Stomach (tissue), 9 donors: ENCODE measurements around the gene GJC1. TPM values are rescaled to one million over a fixed set of nuclear protein-coding genes. Genes with fewer than 3 reads are reported as not detected.
A peak's percentile ranks its signal among the peaks of the same experiment; 100 is the strongest.

Experiments
- DNase-seq, 2 donors: peaks; one replicate each; pipeline versions ENCODE4 v3.0.0 to v3.0.0-alpha.2; 2013 to 2019
- H3K27ac ChIP-seq, 5 donors: fragments of 200-600 bp in 4 of 5; sonication (generic) in 4 of 5; one replicate each; pipeline ENCODE4 v1.5.1; 2013 to 2019; ENCODE audit warnings: mild to moderate bottlenecking in 1 of 5, moderate library complexity in 1 of 5
- H3K27me3 ChIP-seq, 3 donors: fragments of 200-600 bp; sonication (generic); one replicate each; pipeline ENCODE4 v1.5.1; 2017 to 2019; ENCODE audit warnings: mixed run types in 1 of 3
- H3K36me3 ChIP-seq, 4 donors: fragments of 200-600 bp; sonication (generic); 1 replicate in 3 of 4; 2 replicates in 1 of 4; pipeline ENCODE4 v1.5.1; 2016 to 2019
- H3K4me1 ChIP-seq, 4 donors: fragments of 200-600 bp; sonication (generic); one replicate each; pipeline ENCODE4 v1.5.1; 2016 to 2019
- H3K4me3 ChIP-seq, 4 donors: fragments of 200-600 bp; sonication (generic) in 3 of 4; one replicate each; pipeline ENCODE4 v1.5.1; 2016 to 2019; ENCODE audit warnings: mild to moderate bottlenecking in 1 of 4
- H3K9me3 ChIP-seq, 4 donors: fragments of 200-600 bp; sonication (generic); one replicate each; pipeline ENCODE4 v1.5.1; 2016 to 2019
- EP300 ChIP-seq: sonication (generic); formaldehyde crosslinking; IDR thresholded peaks from one replicate; pipeline ENCODE4 v1.6.1; 2017; ENCODE audit warnings: antibody characterized with exemption
- POLR2A ChIP-seq, 4 donors: fragments of 450-650 bp; IDR thresholded peaks; one replicate each; pipeline ENCODE4 v1.6.1; 2016; ENCODE audit warnings: antibody characterized with exemption in 4 of 4, control low read depth in 2 of 4, mild to moderate bottlenecking in 1 of 4, moderate library complexity in 1 of 4
- POLR2AphosphoS5 ChIP-seq, 3 donors: sonication (generic); formaldehyde crosslinking; IDR thresholded peaks; one replicate each; pipeline ENCODE4 v1.6.1; 2016; ENCODE audit warnings: antibody characterized with exemption in 3 of 3
- WGBS, 5 donors: extraction: QIAGEN DNeasy Blood & Tissue Kit in 3 of 5; methylation state at CpG; one replicate each; pipeline versions ENCODE4 v1.1.5 to v1.1.7; 2013 to 2018; 5-methylcytosine and 5-hydroxymethylcytosine counted together
- intact Hi-C: fragments of 100-400 bp; cut with DNase I; formaldehyde crosslinking; loops from one replicate; pipeline ENCODE4 v1.15.1; 2023; ENCODE audit warnings: low total_unique reads
- polyA plus RNA-seq, 3 donors: library from polyadenylated mRNA; stranded (reverse); fragments of 200-250 nt; gene quantifications; one replicate each; pipeline ENCODE4 v1.2.3, GENCODE V29; 2013
- total RNA-seq, 5 donors: library from RNA; depleted of rRNA; stranded (reverse); fragments of >200 nt; gene quantifications; one replicate each; pipeline versions ENCODE4 v1.1.0 to v1.2.3, GENCODE V29; 2014 to 2016
- TF ChIP-seq, protein P1 (sequence below), 7 experiments: fragments of 450-650 bp in 4 of 7; fragments of 200-600 bp in 3 of 7; sonication (generic) in 3 of 7; IDR thresholded peaks; one replicate each; pipeline ENCODE4 v1.5.1; 2016 to 2019; ENCODE audit warnings: antibody characterized with exemption in 7 of 7, control low read depth in 2 of 7, mild to moderate bottlenecking in 1 of 7
- donor health status: healthy with polysubstance abuse.
- donor health status: Bipolar disorder and iron deficiency.
- donor health status: healthy.

The GJC1 gene
- total and polyA plus RNA-seq, 8 donors, result 0.31 to 53.1 (median 10.4) TPM

DNA sequence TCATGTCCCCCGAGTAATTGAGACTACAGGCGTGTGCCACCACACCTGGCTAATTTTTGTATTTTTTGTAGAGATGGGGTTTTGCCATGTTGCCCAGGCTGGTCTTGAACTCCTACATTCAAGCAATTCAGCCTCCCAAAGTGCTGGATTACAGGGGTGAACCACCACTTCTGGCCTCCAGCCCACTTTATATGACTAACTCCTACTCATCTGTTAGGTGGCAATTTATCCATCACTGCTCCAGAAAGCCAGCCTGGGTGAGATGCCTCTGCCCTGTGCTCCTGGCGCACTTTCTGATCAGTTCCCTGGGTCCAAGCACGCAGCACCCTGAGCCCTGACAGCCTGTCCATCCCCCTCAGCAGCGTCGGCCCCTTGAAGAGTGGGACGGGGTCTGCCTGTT, 41.9 kb downstream of the GJC1 start:
- TF ChIP-seq POLR2A (IDR thresholded peaks at IDR 0.05) (no peak), EP300 (no peak), POLR2AphosphoS5 (IDR thresholded peaks at IDR 0.05) (no peak)
- TF ChIP-seq, protein P1, sequence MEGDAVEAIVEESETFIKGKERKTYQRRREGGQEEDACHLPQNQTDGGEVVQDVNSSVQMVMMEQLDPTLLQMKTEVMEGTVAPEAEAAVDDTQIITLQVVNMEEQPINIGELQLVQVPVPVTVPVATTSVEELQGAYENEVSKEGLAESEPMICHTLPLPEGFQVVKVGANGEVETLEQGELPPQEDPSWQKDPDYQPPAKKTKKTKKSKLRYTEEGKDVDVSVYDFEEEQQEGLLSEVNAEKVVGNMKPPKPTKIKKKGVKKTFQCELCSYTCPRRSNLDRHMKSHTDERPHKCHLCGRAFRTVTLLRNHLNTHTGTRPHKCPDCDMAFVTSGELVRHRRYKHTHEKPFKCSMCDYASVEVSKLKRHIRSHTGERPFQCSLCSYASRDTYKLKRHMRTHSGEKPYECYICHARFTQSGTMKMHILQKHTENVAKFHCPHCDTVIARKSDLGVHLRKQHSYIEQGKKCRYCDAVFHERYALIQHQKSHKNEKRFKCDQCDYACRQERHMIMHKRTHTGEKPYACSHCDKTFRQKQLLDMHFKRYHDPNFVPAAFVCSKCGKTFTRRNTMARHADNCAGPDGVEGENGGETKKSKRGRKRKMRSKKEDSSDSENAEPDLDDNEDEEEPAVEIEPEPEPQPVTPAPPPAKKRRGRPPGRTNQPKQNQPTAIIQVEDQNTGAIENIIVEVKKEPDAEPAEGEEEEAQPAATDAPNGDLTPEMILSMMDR (IDR thresholded peaks at IDR 0.05), result no peak
- H3K27ac ChIP-seq, result no peak overlapping the region
- H3K36me3 ChIP-seq, result no peaks in the 10 kb centered on the region
- H3K9me3 ChIP-seq, result no peaks in the 10 kb centered on the region
- 80 to 85% (median 83%) methylated on average over 7 of the region's 7 CpGs for WGBS, 5 donors
- H3K4me3 ChIP-seq, result no peak overlapping the region
- no peak for DNase-seq
- H3K27me3 ChIP-seq, result peaks cover 0 to 5% (median 0%) of the 10 kb centered on the region in 3 donors
- H3K4me1 ChIP-seq, result peaks cover 0 to 19% (median 5%) of the 10 kb centered on the region in 4 donors
- intact Hi-C loops, result no loop called here

DNA sequence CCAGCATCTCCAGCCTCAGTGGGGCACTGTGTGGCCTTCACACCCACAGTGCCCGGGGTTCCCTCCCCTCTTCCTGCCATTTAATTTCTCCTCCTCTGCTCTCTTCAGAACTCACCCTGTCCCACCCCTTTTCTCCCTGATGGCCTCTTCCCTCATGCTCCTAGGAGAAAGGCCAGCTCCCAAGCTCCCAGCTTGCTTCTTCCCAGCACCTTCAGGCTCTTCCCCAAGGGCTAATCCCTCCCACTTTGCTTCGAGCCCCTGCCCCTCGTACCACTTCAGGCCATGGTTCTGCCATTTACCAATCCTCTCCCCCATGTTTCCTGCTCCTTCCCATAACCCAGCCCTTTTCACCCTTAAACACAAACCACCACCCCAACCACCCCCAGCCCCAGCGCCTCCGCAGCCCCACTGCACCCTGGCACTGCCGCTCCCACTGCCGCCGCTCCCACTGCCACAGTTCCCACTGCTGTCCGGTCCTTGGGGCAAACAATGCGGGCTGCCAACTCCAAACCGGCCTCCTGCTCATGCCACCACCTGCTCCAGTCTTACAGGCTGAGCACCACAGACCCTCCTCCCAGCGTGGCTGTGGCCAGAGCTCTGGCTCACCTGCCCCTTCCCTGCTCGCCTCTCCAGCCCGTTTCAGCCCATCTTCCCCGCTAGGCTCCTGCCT, 42.7 kb downstream of the GJC1 start:
- TF ChIP-seq EP300 (no peak), POLR2A (IDR thresholded peaks at IDR 0.05) (no peak), POLR2AphosphoS5 (IDR thresholded peaks at IDR 0.05) (no peak)
- TF ChIP-seq, protein P1 (IDR thresholded peaks at IDR 0.05), result no peak
- Histone ChIP-seq H3K9me3 (no peaks in the 10 kb centered on the region), H3K36me3 (no peaks in the 10 kb centered on the region), H3K27me3 (peaks cover 0 to 5% (median 0%) of the 10 kb centered on the region in 3 donors), H3K27ac (peak overlapping the region in 1 of 5 donors; percentile 46), H3K4me1 (peaks cover 0 to 23% (median 10%) of the 10 kb centered on the region in 4 donors), H3K4me3 (no peak overlapping the region)
- WGBS, 5 donors, result 62 to 73% (median 72%) methylated on average over 14 to 15 of the region's 15 CpGs
- no peak for DNase-seq
- intact Hi-C loops, result no loop called here

DNA sequence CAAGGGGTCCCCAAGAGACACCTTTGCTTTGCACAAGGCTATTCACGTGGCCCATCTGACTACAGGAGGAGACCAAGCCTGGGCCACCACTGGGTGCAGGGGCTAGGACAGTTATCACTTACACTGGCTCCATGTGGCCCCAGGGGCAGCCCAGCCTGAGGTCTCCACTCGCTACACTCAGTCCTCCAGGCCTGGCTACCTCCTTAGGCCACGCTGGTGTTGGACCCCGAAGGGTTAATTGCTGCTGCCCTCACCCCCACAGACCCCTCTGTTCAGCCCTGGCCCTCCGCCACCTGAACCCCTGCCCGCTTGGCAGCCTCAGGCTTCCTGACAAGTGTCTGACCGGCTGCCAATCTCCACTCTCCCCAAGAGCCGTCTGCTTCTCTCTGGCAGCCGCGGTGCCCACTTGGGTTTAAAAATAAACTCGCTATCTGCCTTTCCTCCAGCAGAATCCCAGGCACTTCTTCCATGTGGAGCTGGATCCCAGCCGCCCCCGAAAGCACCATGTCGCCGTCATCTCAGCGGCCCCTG, 43.5 kb downstream of the GJC1 start:
- H3K9me3 ChIP-seq, result no peaks in the 10 kb centered on the region
- intact Hi-C loops, result no loop called here
- H3K4me3 ChIP-seq, result no peak overlapping the region
- peaks cover 0 to 31% (median 14%) of the 10 kb centered on the region in 4 donors for H3K4me1 ChIP-seq
- TF ChIP-seq, protein P1 (IDR thresholded peaks at IDR 0.05), result no peak
- no peak for TF ChIP-seq POLR2A (IDR thresholded peaks at IDR 0.05)
- TF ChIP-seq POLR2AphosphoS5 (IDR thresholded peaks at IDR 0.05), result no peak
- TF ChIP-seq EP300, result no peak
- DNase-seq, result peak in 1 of 2 donors; percentile 62
- H3K36me3 ChIP-seq, result no peaks in the 10 kb centered on the region
- WGBS, 5 donors, result 31 to 52% (median 48%) methylated on average over 15 to 16 of the region's 16 CpGs
- peaks cover 0 to 5% (median 0%) of the 10 kb centered on the region in 3 donors for H3K27me3 ChIP-seq
- H3K27ac ChIP-seq, result peak overlapping the region in 1 of 5 donors; percentile 46

DNA sequence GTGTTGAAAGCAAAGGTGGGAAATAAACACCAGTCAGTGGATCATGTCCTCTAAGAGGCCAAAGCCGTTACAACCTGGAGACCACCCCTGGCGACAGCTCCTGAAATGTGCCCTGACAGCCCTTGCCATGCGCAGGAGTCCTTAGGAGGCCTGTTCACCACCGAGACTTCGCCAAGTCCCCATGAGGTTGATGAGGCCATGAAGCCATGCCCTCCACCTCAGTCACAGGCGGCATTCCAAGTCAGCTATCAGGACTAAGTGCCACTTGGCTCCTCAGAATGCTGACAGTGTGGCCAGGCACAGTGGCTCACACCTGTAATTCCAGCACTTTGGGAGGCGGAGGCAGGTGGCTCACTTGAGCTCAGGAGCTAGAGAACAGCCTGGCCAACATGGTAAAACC, 44.2 kb downstream of the GJC1 start:
- peak overlapping the region in 1 of 5 donors; percentile 46 for H3K27ac ChIP-seq

More for the DNA sequence above, 44.2 kb downstream of the GJC1 start:
- DNase-seq, result no peak
- H3K4me3 ChIP-seq, result no peak overlapping the region
- peaks cover 0 to 5% (median 0%) of the 10 kb centered on the region in 3 donors for H3K27me3 ChIP-seq
- TF ChIP-seq POLR2AphosphoS5 (IDR thresholded peaks at IDR 0.05) (no peak), EP300 (no peak), POLR2A (IDR thresholded peaks at IDR 0.05) (no peak)
- TF ChIP-seq, protein P1 (IDR thresholded peaks at IDR 0.05), result no peak
- WGBS, 5 donors, result 74 to 88% (median 84%) methylated on average over 2 to 7 of the region's 7 CpGs
- intact Hi-C loops, result no loop called here
- no peaks in the 10 kb centered on the region for H3K9me3 ChIP-seq
- peaks cover 0 to 37% (median 17%) of the 10 kb centered on the region in 4 donors for H3K4me1 ChIP-seq
- H3K36me3 ChIP-seq, result no peaks in the 10 kb centered on the region
